GM12892 (cell line): ENCODE measurements around the gene BCAS4.

ENCODE experiments used
- POLR2A ChIP-seq: IDR thresholded peaks from 2 replicates; pipeline ENCODE4 v1.6.1; 2011; ENCODE audit warnings: low read depth, low read length, control low read depth
- POLR2AphosphoS5 ChIP-seq: IDR thresholded peaks from 2 replicates; pipeline ENCODE4 v1.6.1; 2011; ENCODE audit warnings: low read depth, low read length, control low read depth
- TAF1 ChIP-seq: IDR thresholded peaks from 2 replicates; pipeline ENCODE4 v1.6.1; 2011; ENCODE audit warnings: low read depth, mild to moderate bottlenecking, control low read depth, low read length, borderline replicate concordance

GRCh38 chr20:50893620-50894019, 98.8 kb downstream of the BCAS4 start:
- TF ChIP-seq POLR2AphosphoS5 (no peak), POLR2A (no peak), TAF1 (no peak)
